Dedifferentiated amniotic fluid mesenchymal stem cell (primary cell): ENCODE data around the gene PCDHGA3.
"Not testable (repeated sequence)": the region's sequence is repeated elsewhere in the genome, so short reads cannot be mapped to it uniquely, and the experiment has no call there.

Source experiments
- DNase-seq: peaks from one replicate; pipeline ENCODE4 v3.0.0-alpha.2; 2016; ENCODE audit errors: extremely low spot score

PCDHGA3 gene

GRCh38 chr5:141382469-141383294 lies 39.1 kb downstream of the PCDHGA3 start, which contains the start of gene PCDHGA7:
Gene PCDHGA7 (plus strand): TSS chr5:141382742. CDS start chr5:141382900, 158 bp downstream.
- DNase-seq, result no peak

GRCh38 chr5:141383345-141383744 lies 39.7 kb downstream of the PCDHGA3 start:
- DNase-seq, result no peak

GRCh38 chr5:141384471-141385267 lies 41.0 kb downstream of the PCDHGA3 start:
- no peak for DNase-seq

GRCh38 chr5:141387557-141388311 lies 44.1 kb downstream of the PCDHGA3 start, which contains the start of gene PCDHGB4:
Gene PCDHGB4 (plus strand): TSS chr5:141387698. CDS start chr5:141387885, 187 bp downstream.
- DNase-seq, result not testable (repeated sequence)

- DNase-seq, result no peak
Observed at GRCh38 chr5:141388661-141389060, 45.0 kb downstream of the PCDHGA3 start.

GRCh38 chr5:141389153-141390042 lies 45.8 kb downstream of the PCDHGA3 start:
- DNase-seq, result no peak

- DNase-seq, result no peak
Observed at GRCh38 chr5:141392429-141393198, 49.0 kb downstream of the PCDHGA3 start, which contains the start of gene PCDHGA8. Gene PCDHGA8 (plus strand): TSS chr5:141392633. CDS start chr5:141392814, 181 bp downstream.

GRCh38 chr5:141393267-141393666 lies 49.6 kb downstream of the PCDHGA3 start:
- no peak for DNase-seq

GRCh38 chr5:141394401-141395187 lies 51.0 kb downstream of the PCDHGA3 start:
- DNase-seq, result not testable (repeated sequence)
